Nephron progenitor cell (in vitro differentiated cells): ENCODE data around the gene JAK1.

Source experiments
- DNase-seq: peaks from one replicate; pipeline ENCODE4 v3.0.0; 2021
- H3K27ac Mint-ChIP-seq: 2 replicates; pipeline ENCODE4 v1.8.0; 2021; ENCODE audit warnings: mild to moderate bottlenecking, moderate library complexity, mixed read lengths
- H3K27me3 Mint-ChIP-seq: 2 replicates; pipeline ENCODE4 v1.8.0; 2021; ENCODE audit warnings: mild to moderate bottlenecking, low read depth, mixed read lengths; ENCODE audit not compliant: poor library complexity
- H3K36me3 Mint-ChIP-seq: 2 replicates; pipeline ENCODE4 v1.8.0; 2021; ENCODE audit warnings: low read depth, mixed read lengths
- H3K4me1 Mint-ChIP-seq: 2 replicates; pipeline ENCODE4 v1.8.0; 2021; ENCODE audit warnings: mixed read lengths
- H3K4me3 Mint-ChIP-seq: 2 replicates; pipeline ENCODE4 v1.8.0; 2021; ENCODE audit warnings: mild to moderate bottlenecking, moderate library complexity, mixed read lengths
- H3K9me3 Mint-ChIP-seq: 2 replicates; pipeline ENCODE4 v1.8.0; 2021; ENCODE audit warnings: mild to moderate bottlenecking, moderate library complexity, mixed read lengths
- TF ChIP-seq, protein P1 (sequence below): fragments of 200-600 bp; sonication (generic); IDR thresholded peaks from 2 replicates; pipeline ENCODE4 v1.5.0; 2021; ENCODE audit warnings: antibody characterized with exemption

JAK1 gene

DNA sequence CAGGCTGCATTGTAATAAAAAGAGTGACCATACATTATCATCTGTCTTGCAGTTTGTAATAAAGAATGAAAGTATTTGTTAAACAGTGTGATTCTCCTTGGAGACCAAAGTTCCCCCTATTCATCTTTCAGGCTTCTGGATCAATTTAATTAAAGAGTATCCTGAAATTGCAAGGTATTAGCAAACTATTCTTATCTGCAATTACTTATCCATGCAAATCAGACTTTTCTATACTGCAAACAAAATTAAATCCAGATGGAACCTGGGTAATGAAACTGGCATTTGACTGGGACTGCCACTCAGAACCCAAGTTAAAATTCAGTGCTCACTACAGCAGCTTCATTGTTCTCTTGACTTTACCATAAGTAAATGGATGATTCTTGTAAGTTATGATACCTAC, 37.1 kb downstream of the JAK1 start:
- Mint-ChIP-seq H3K27me3 (peaks cover 9% of the 10 kb centered on the region), H3K4me3 (no peak overlapping the region), H3K36me3 (no peaks in the 10 kb centered on the region), H3K9me3 (peaks cover 13% of the 10 kb centered on the region), H3K27ac (no peak overlapping the region), H3K4me1 (peaks cover 11% of the 10 kb centered on the region)
- TF ChIP-seq, protein P1, sequence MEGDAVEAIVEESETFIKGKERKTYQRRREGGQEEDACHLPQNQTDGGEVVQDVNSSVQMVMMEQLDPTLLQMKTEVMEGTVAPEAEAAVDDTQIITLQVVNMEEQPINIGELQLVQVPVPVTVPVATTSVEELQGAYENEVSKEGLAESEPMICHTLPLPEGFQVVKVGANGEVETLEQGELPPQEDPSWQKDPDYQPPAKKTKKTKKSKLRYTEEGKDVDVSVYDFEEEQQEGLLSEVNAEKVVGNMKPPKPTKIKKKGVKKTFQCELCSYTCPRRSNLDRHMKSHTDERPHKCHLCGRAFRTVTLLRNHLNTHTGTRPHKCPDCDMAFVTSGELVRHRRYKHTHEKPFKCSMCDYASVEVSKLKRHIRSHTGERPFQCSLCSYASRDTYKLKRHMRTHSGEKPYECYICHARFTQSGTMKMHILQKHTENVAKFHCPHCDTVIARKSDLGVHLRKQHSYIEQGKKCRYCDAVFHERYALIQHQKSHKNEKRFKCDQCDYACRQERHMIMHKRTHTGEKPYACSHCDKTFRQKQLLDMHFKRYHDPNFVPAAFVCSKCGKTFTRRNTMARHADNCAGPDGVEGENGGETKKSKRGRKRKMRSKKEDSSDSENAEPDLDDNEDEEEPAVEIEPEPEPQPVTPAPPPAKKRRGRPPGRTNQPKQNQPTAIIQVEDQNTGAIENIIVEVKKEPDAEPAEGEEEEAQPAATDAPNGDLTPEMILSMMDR, result no peak
- DNase-seq, result no peak

DNA sequence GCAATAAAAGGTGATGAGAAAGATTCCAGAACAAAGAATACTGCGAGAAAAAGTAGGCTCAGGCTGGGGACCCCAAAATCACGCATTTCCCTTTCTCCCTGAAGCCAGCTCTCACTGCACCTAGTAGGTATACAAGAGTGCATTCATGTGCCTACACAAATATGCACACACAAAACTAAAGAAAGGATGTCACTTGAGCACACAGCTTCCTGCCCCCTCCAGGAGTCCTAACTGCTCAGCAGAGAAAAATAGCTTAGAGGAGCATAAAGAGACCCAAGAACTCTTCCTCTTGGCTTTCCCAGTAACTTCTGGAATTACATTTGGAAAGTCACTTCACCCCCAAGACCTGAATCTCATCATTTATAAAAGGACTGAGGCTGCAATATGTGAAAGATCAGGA, 38.0 kb downstream of the JAK1 start:
- Mint-ChIP-seq H3K4me3 (no peak overlapping the region), H3K27me3 (peaks cover 9% of the 10 kb centered on the region), H3K27ac (no peak overlapping the region), H3K36me3 (no peaks in the 10 kb centered on the region), H3K9me3 (peaks cover 13% of the 10 kb centered on the region), H3K4me1 (peaks cover 4% of the 10 kb centered on the region)
- DNase-seq, result no peak
- TF ChIP-seq, protein P1, result no peak

DNA sequence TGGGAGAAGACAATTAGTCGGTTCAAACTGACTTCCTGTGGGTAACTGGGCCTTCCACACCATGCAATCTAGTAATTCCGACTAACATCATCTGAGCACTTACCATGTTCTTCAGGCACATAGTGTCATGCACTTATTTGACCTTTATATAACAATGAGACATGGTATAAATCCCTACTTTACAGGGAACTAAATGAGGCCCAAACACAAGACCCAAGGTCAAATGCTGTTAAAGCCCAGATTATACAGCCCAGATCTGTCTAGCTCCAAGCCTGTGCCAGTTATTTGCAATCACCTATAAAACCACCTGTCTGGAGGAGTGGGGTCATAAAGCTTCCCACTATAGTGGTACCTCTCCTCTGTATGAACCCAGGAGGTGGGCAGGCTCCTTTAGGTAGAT, 40.8 kb downstream of the JAK1 start:
- peaks cover 12% of the 10 kb centered on the region for H3K9me3 Mint-ChIP-seq
- DNase-seq, result no peak
- peaks cover 9% of the 10 kb centered on the region for H3K27me3 Mint-ChIP-seq
- H3K27ac Mint-ChIP-seq, result no peak overlapping the region
- no peak overlapping the region for H3K4me3 Mint-ChIP-seq
- peaks cover 4% of the 10 kb centered on the region for H3K4me1 Mint-ChIP-seq
- TF ChIP-seq, protein P1, result no peak
- no peaks in the 10 kb centered on the region for H3K36me3 Mint-ChIP-seq

DNA sequence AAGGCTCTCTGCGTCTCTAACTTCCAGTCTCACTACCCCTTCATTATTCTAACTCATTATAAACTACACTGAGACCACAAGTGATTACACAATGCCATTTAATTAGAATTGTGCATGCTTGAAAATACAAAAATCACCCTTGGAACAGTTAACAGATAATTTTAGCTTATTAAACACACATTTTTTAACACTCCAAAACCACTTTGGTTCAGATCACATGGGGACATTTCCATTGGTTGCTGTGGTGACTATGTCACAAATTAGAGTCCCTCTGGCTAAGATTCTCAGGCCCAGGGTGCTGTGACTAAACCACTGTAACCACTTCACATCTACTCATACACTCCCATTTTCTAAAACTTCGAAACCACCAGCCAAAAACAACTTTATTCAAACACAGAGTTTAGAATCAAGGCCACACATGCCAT, 43.0 kb downstream of the JAK1 start:
- no peaks in the 10 kb centered on the region for H3K9me3 Mint-ChIP-seq
- H3K27me3 Mint-ChIP-seq, result peaks cover 9% of the 10 kb centered on the region
- peaks cover 1% of the 10 kb centered on the region for H3K4me1 Mint-ChIP-seq
- TF ChIP-seq, protein P1, result no peak
- H3K27ac Mint-ChIP-seq, result no peak overlapping the region
- no peaks in the 10 kb centered on the region for H3K36me3 Mint-ChIP-seq
- no peak overlapping the region for H3K4me3 Mint-ChIP-seq
- no peak for DNase-seq

DNA sequence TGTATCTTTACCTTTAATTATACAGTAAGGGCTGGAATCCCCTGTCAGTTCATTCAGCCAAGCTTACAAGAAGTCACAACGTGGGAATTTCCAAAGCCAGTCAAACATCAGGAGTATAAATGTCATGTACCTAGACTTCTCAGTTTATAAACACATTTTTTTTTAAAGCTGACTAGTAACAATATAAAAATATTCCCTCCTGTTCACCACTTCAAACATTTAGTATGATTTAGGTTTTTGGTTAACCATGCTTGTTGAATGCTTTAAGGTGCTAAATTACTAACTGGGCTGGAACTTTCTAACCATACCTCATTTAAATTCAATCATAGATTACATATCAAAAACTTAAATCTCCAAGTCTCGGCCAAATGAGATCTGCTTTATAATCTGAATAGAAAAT, 44.0 kb downstream of the JAK1 start:
- H3K36me3 Mint-ChIP-seq, result no peaks in the 10 kb centered on the region
- no peaks in the 10 kb centered on the region for H3K4me1 Mint-ChIP-seq
- peaks cover 9% of the 10 kb centered on the region for H3K27me3 Mint-ChIP-seq
- H3K9me3 Mint-ChIP-seq, result no peaks in the 10 kb centered on the region
- H3K4me3 Mint-ChIP-seq, result no peak overlapping the region
- DNase-seq, result no peak
- no peak overlapping the region for H3K27ac Mint-ChIP-seq
- TF ChIP-seq, protein P1, result no peak

DNA sequence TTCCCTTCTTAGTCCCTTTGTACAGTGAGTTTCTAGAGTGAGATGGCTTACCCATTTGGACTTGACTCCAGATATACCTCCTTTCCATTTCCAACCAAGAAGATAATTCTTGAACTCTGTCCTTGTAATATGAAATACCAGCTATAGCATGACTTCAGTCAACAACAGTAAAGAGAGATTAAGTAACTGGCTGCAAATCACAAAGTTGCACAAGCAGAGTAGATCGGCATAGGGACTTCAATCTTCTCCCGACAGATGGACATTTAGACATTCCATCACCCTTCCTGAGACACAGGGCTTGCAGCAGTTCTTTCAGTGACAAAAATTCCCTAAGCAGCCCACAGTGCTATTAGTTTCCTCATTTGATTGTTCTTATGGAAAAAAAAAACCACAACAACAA, 44.6 kb downstream of the JAK1 start:
- H3K9me3 Mint-ChIP-seq, result no peaks in the 10 kb centered on the region
- TF ChIP-seq, protein P1, result no peak
- peaks cover 4% of the 10 kb centered on the region for H3K27me3 Mint-ChIP-seq
- no peaks in the 10 kb centered on the region for H3K36me3 Mint-ChIP-seq
- no peak overlapping the region for H3K4me3 Mint-ChIP-seq
- no peak overlapping the region for H3K27ac Mint-ChIP-seq
- H3K4me1 Mint-ChIP-seq, result no peaks in the 10 kb centered on the region
- DNase-seq, result no peak
